ENCODE measurements around the gene ZSCAN23. TPM values are rescaled to one million over a fixed set of nuclear protein-coding genes. Genes with fewer than 3 reads are reported as not detected.
A peak's percentile ranks its signal among the peaks of the same experiment; 100 is the strongest.

The ZSCAN23 gene
- total RNA-seq, 4 donors from 2014 or later = 1.5 to 6.6 (median 2.6) TPM

- peaks cover 0 to 84% (median 12%) of the 10 kb centered on the region in 3 donors for H3K36me3 ChIP-seq
Observed at GRCh38 chr6:28393912-28394662, 49.2 kb downstream of the ZSCAN23 start.

GRCh38 chr6:28390688-28391087 is 52.6 kb downstream of the ZSCAN23 start:
- WGBS, 2 donors = 93 to 94% methylated on average over 8 of the region's 8 CpGs
- H3K36me3 ChIP-seq = peaks cover 3 to 97% (median 12%) of the 10 kb centered on the region in 3 donors
- TF ChIP-seq EP300 (IDR thresholded peaks at IDR 0.05) = no peak

More at GRCh38 chr6:28393912-28394662, 49.2 kb downstream of the ZSCAN23 start:
- Histone ChIP-seq H3K4me1 (peaks cover 0 to 23% (median 3%) of the 10 kb centered on the region in 4 donors), H3K9me3 (peaks cover 0 to 3% (median 0%) of the 10 kb centered on the region in 4 donors), H3K27ac (no peak overlapping the region), H3K4me3 (no peak overlapping the region), H3K27me3 (no peaks in the 10 kb centered on the region)
- TF ChIP-seq CTCF (IDR thresholded peaks at IDR 0.05) (no peak), POLR2A (IDR thresholded peaks at IDR 0.05) (no peak), EP300 (IDR thresholded peaks at IDR 0.05) (no peak)
- WGBS, 2 donors = 62 to 82% methylated on average over 5 of the region's 5 CpGs
- no peak for DNase-seq (ENCODE audit: low spot score in 2 of 2)

GRCh38 chr6:28384143-28384533 is 59.2 kb downstream of the ZSCAN23 start:
- Histone ChIP-seq H3K36me3 (peaks cover 3 to 73% (median 4%) of the 10 kb centered on the region in 3 donors), H3K9me3 (peaks cover 0 to 3% (median 0%) of the 10 kb centered on the region in 4 donors), H3K4me1 (peaks cover 0 to 11% (median 0%) of the 10 kb centered on the region in 4 donors), H3K27me3 (no peaks in the 10 kb centered on the region), H3K4me3 (no peak overlapping the region), H3K27ac (peak overlapping the region in 2 of 4 donors; percentile 78 to 81)
- TF ChIP-seq CTCF (IDR thresholded peaks at IDR 0.05) (no peak), POLR2A (IDR thresholded peaks at IDR 0.05) (no peak), EP300 (IDR thresholded peaks at IDR 0.05) (no peak)
- WGBS, 2 donors = 78 to 86% methylated on average over 2 of the region's 2 CpGs
- DNase-seq (ENCODE audit: low spot score in 2 of 2) = no peak

More at GRCh38 chr6:28390688-28391087, 52.6 kb downstream of the ZSCAN23 start:
- H3K4me1 ChIP-seq = no peaks in the 10 kb centered on the region
- no peaks in the 10 kb centered on the region for H3K27me3 ChIP-seq
- peaks cover 0 to 3% (median 0%) of the 10 kb centered on the region in 4 donors for H3K9me3 ChIP-seq
- no peak for DNase-seq (ENCODE audit: low spot score in 2 of 2)
- H3K4me3 ChIP-seq = no peak overlapping the region
- no peak overlapping the region for H3K27ac ChIP-seq

GRCh38 chr6:28383235-28384142 is 59.8 kb downstream of the ZSCAN23 start:
- peak; percentile 65 to 75 for DNase-seq (ENCODE audit: low spot score in 2 of 2)
- H3K4me3 ChIP-seq = peak overlapping the region; percentile 10 to 53 (median 39)
- peaks cover 0 to 11% (median 0%) of the 10 kb centered on the region in 4 donors for H3K4me1 ChIP-seq
- WGBS, 2 donors = 20 to 27% methylated on average over 20 to 25 of the region's 31 CpGs
- H3K36me3 ChIP-seq = peaks cover 3 to 71% (median 4%) of the 10 kb centered on the region in 3 donors
- H3K9me3 ChIP-seq = peaks cover 0 to 7% (median 0%) of the 10 kb centered on the region in 4 donors
- peak overlapping the region; percentile 11 to 81 (median 57) for H3K27ac ChIP-seq
- TF ChIP-seq EP300 (IDR thresholded peaks at IDR 0.05) (peak; percentile 62 to 80), POLR2A (IDR thresholded peaks at IDR 0.05) (peak in 1 of 2 donors; percentile 37), CTCF (IDR thresholded peaks at IDR 0.05) (peak in 2 of 5 experiments; percentile 25 to 38)
- no peaks in the 10 kb centered on the region for H3K27me3 ChIP-seq

Small RNA genes lying within 50 kb of the gene (small RNA-seq; reads per million reads assigned to genes)
- gene RNU2-45P = not detected

Other genes with a start within 250 kb of the ZSCAN23 start
- gene ZSCAN9, start 218.2 kb downstream of the ZSCAN23 start, total RNA-seq = 10 to 100 TPM; 11.9 to 22.2 (median 14.2) TPM
- 1 to 10 TPM; 3.5 to 9.2 (median 7.3) TPM for gene ZKSCAN4, start 191.2 kb downstream of the ZSCAN23 start, total RNA-seq
- 1 to 10 TPM; 1.2 to 4.2 (median 1.8) TPM for gene NKAPL, start 184.2 kb downstream of the ZSCAN23 start, total RNA-seq
- 10 to 100 TPM; 12.2 to 38.2 (median 23.7) TPM for gene ZSCAN26, start 176.3 kb downstream of the ZSCAN23 start, total RNA-seq
- gene PGBD1, start 161.9 kb downstream of the ZSCAN23 start, total RNA-seq = 1 to 10 TPM; 5.0 to 6.9 (median 6.5) TPM
- gene ZSCAN31, start 107.3 kb downstream of the ZSCAN23 start, total RNA-seq = 10 to 100 TPM in 2 of 4 donors, 1 to 10 TPM in 2; 6.3 to 12.8 (median 9.2) TPM
- 10 to 100 TPM in 1 of 4 donors, 1 to 10 TPM in 3; 4.5 to 15.1 (median 7.1) TPM for gene ZKSCAN3, start 93.5 kb downstream of the ZSCAN23 start, total RNA-seq
- gene ZSCAN12, start 43.7 kb downstream of the ZSCAN23 start, total RNA-seq = 1 to 10 TPM; 4.7 to 7.8 (median 7.2) TPM
- not detected for gene GPX6, start 72.3 kb upstream of the ZSCAN23 start, total RNA-seq
- gene GPX5, start 82.4 kb upstream of the ZSCAN23 start, total RNA-seq = not detected